GM19438 (cell line): Measurements from ENCODE around the gene ZIC1.

Experiments used
- ATAC-seq: cut with Tn5 transposase; IDR thresholded peaks from one replicate; pipeline ENCODE4 v1.9.1; 2021; ENCODE audit warnings: low read depth; ENCODE audit not compliant: unreplicated experiment

Gene ZIC1

DNA sequence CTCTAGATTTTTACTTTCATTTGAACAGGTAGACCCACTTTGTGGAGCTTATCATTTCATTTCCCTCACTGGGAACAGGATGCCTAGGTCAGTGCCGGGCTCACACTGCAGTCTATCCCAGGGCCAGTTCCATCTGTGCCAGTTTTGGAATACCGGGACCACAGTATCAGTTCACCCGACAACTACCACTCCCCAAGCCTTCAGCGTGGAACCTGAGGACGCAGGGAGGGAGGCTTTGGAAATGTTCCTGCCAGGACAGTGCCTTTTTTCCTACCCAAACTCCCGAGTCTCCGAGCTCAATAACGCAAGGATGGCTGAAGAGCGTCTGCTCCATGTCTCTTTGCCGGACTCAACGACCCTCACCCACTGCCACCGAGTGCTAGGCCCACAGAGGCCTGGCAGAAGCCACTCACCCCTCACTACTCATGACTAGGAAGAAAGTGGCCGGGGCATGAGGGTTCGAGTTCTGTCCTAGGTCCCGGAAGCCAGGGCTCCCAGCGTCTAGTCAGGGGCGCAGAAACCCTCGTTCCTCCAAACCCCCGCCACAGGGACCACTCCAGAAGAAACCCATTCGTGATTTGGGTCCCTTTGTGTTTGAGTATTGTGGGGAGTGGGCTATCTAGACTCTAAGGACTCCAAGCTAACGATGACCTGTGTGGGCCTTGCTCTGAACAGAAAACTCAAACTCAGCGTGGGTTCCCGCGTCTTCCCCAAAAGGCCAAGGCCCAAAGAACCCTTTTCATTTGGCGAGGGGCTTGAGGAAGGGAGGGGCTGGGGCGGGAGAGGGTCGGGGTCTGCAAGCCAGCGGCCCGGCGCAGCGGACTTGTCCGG, 11.4 kb downstream of the ZIC1 start:
- no peak for ATAC-seq

- no peak for ATAC-seq
These were observed 12.2 kb downstream of the ZIC1 start for GRCh38 chr3:147421184-147421912.

- no peak for ATAC-seq
These were observed 13.0 kb downstream of the ZIC1 start for GRCh38 chr3:147422196-147422595.

- no peak for ATAC-seq
These were observed 13.7 kb downstream of the ZIC1 start for GRCh38 chr3:147422601-147423536.

DNA sequence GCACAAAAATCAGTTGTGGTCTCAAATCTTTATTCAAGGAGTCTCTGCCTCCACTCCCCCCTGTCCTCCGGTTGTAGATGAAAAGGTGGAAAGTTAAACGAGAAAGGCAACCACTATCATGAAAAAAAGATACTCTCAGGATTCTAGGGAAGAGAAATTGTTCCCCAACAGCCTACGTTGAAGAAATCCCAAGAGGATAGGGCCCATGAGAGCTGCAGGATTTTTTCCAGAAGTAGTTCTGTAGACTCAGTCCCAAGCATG, 14.3 kb downstream of the ZIC1 start:
- no peak for ATAC-seq

DNA sequence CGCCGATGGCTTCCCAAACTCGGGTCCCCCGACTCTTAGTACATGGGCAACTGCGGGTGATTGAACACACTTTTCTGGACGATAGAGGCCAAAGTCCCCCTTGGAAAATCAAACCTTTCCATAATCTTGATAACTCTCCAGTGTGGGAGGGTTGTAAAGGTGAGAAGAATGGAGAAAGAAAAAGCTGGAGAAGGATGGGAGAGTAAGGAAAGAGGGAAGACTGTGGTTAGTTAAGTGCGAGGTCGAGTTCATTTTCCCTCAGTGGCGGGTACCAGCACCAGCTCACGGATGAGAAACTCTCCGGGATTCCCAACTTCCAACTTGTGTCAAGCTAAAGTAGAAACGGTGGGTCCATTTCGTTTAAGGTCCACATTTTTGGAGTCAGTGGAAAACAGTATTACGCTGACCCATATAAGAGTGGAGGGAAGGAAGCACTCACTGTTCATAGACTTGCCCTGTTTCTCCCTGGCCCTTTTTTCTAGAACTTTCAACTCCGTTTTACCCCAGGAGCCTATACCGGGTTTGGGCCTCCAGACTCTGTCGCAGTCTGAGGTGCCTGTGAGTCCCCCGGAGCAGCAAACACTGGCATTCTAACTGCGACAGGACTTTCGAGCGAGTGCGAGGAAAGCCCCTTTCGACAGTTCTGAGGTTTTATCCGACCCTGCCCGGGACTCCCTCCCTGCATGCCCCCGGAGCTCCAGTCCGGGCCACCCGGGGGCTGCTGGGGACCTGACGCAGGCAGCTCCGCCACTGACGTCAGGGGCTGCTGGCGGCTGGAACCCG, 14.8 kb downstream of the ZIC1 start:
- no peak for ATAC-seq

- no peak for ATAC-seq
These were observed 15.6 kb downstream of the ZIC1 start for GRCh38 chr3:147424581-147425387.

DNA sequence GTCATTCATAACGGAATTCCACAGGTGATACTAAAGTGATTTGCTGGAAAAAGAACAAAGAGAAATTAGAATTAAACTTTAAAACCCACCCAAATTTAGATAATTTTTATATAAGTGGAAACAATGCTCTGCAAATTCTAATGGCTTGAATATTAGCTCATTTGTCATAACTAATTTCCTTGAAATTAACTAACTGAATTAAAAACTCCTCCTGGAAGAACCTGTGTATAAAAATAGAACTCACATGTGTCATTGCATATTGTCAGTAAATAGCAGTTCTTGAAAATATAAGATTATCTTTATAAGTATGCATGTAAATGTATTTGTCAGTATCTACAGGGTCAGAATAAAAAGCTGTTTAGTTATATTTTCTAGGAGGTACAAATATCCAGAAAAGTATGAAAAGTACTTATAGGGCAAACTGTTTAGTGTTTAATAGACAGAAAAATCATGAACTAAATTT, 16.3 kb downstream of the ZIC1 start:
- no peak for ATAC-seq

DNA sequence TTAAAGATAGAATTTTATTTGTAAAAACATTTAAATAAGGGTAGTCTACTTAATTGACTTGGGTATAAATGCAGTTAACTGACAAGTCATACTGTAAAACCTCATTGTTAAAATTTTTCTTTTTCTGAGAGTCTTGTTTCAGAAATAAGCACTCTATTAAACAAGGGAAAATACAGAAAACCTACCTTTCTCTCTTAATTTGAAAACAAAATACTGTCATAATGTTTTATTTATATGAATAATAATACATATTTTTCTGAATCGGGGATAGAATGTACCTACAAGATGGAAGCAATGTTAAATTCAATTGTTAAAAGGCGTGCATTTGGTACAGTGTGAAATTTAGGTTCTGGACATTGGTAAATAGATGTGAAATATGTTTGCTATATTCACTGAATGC, 17.8 kb downstream of the ZIC1 start:
- no peak for ATAC-seq

GRCh38 chr3:147427746-147428145, 18.6 kb downstream of the ZIC1 start:
- ATAC-seq, result no peak

- ATAC-seq, result no peak
These were observed 19.2 kb downstream of the ZIC1 start for GRCh38 chr3:147428326-147428725.

DNA sequence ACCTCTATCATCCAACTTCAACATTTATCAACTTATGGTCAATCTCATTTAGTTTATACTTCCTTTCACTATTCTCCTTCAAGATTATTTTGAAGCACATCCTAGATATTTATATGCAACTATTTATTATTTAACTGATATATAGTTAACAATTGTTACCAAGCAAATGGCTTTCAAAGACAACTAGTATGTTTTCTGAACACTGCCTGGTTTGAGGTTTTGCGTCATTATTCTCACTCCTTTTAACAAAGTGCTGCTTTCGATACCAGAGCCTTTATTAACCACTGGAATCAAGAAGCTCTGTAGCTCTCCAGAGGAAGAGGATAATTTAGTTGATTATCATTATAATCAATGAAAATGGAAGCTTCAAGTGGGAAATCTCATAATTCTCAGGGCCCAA, 19.6 kb downstream of the ZIC1 start:
- ATAC-seq, result no peak

- ATAC-seq, result no peak
These were observed 22.6 kb downstream of the ZIC1 start for GRCh38 chr3:147431751-147432150.

GRCh38 chr3:147447224-147447623, 38.1 kb downstream of the ZIC1 start:
- ATAC-seq, result no peak

- no peak for ATAC-seq
These were observed 40.5 kb downstream of the ZIC1 start for GRCh38 chr3:147449669-147450068.

GRCh38 chr3:147458995-147459704, 50.0 kb downstream of the ZIC1 start:
- no peak for ATAC-seq

DNA sequence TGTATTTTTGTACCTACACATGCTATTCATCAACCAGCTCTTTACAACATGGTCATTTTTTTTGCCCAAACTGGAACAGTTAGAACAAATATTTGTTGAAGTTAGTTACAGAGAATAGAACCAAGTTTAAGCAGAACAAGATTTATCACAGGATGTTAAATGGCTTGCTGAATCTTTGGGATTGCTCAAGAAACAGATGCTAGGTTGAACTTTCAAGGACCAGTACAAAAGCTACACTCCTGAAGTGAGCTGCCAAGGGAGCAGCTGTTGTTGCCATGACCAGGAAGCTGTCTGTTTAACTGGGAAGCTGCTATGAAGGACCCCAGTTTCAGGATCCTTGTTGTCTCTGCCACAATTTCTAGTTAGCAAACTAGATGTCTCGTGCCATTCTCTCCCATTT, 53.7 kb downstream of the ZIC1 start:
- ATAC-seq, result no peak
